Astrocyte (in vitro differentiated cells and primary cell): ENCODE measurements around the gene C1orf122. TPM values are rescaled to one million over a fixed set of nuclear protein-coding genes. Genes with fewer than 3 reads are reported as not detected.

Source experiments
- DNase-seq: peaks from one replicate; pipeline ENCODE4 v3.0.0-alpha.2; 2010; ENCODE audit warnings: low read depth
- FAIRE-seq: peaks from 2 replicates; lab custom pipeline; 2011; peaks lifted over from hg19 to GRCh38; lab: Jason Lieb, UNC
- H2AFZ ChIP-seq: 2 replicates; pipeline ENCODE4 v1.6.0; 2012; ENCODE audit warnings: low read depth, low read length, inconsistent platforms
- H3K27ac ChIP-seq: 2 replicates; pipeline ENCODE4 v1.5.1; 2011; ENCODE audit warnings: low read depth, low read length, inconsistent platforms
- H3K27me3 ChIP-seq: 2 replicates; pipeline ENCODE4 v1.6.0; 2011; ENCODE audit warnings: low read length, inconsistent platforms; ENCODE audit not compliant: insufficient read depth
- H3K36me3 ChIP-seq: 2 replicates; pipeline ENCODE4 v1.5.1; 2011; ENCODE audit warnings: low read length, inconsistent platforms; ENCODE audit not compliant: insufficient read depth
- H3K4me1 ChIP-seq: 2 replicates; pipeline ENCODE4 v1.5.1; 2011; ENCODE audit warnings: low read length, inconsistent platforms; ENCODE audit not compliant: insufficient read depth
- H3K4me2 ChIP-seq: 2 replicates; pipeline ENCODE4 v1.6.0; 2012; ENCODE audit warnings: low read length, inconsistent platforms
- H3K4me3 ChIP-seq: 2 replicates; pipeline ENCODE4 v1.5.1; 2011; ENCODE audit warnings: low read depth, mild to moderate bottlenecking, low read length, inconsistent platforms; ENCODE audit not compliant: insufficient read depth
- H3K79me2 ChIP-seq: 2 replicates; pipeline ENCODE4 v1.6.0; 2012; ENCODE audit warnings: mild to moderate bottlenecking, low read length, inconsistent platforms; ENCODE audit not compliant: insufficient read depth
- H3K9ac ChIP-seq: 2 replicates; pipeline ENCODE4 v1.6.0; 2012; ENCODE audit warnings: mild to moderate bottlenecking, low read length, inconsistent platforms
- H3K9me3 ChIP-seq: 2 replicates; pipeline ENCODE4 v1.5.1; 2012; ENCODE audit warnings: low read depth, mild to moderate bottlenecking, low read length, inconsistent platforms; ENCODE audit not compliant: insufficient read depth
- H4K20me1 ChIP-seq: 2 replicates; pipeline ENCODE4 v1.6.0; 2012; ENCODE audit warnings: low read length, inconsistent platforms; ENCODE audit not compliant: insufficient read depth
- H3K27ac Mint-ChIP-seq: one replicate; pipeline ENCODE4 v1.8.0; 2021; ENCODE audit warnings: mild to moderate bottlenecking, mixed read lengths; ENCODE audit not compliant: unreplicated experiment
- H3K27me3 Mint-ChIP-seq: one replicate; pipeline ENCODE4 v1.8.0; 2021; ENCODE audit warnings: low read depth, mixed read lengths; ENCODE audit not compliant: unreplicated experiment
- H3K36me3 Mint-ChIP-seq: one replicate; pipeline ENCODE4 v1.8.0; 2021; ENCODE audit warnings: low read depth, mixed read lengths; ENCODE audit not compliant: unreplicated experiment
- H3K4me1 Mint-ChIP-seq: one replicate; pipeline ENCODE4 v1.8.0; 2021; ENCODE audit warnings: low read depth, mixed read lengths; ENCODE audit not compliant: unreplicated experiment
- H3K4me3 Mint-ChIP-seq: one replicate; pipeline ENCODE4 v1.8.0; 2021; ENCODE audit warnings: mild to moderate bottlenecking, moderate library complexity, mixed read lengths; ENCODE audit not compliant: unreplicated experiment
- H3K9me3 Mint-ChIP-seq: one replicate; pipeline ENCODE4 v1.8.0; 2021; ENCODE audit warnings: mild to moderate bottlenecking, mixed read lengths; ENCODE audit not compliant: unreplicated experiment
- EZH2 ChIP-seq: IDR thresholded peaks from 2 replicates; pipeline ENCODE4 v1.6.1; 2012; ENCODE audit warnings: mild to moderate bottlenecking, low read length, inconsistent platforms; ENCODE audit not compliant: insufficient read depth
- total RNA-seq: library from RNA; stranded (reverse); gene quantifications from 2 replicates; pipeline ENCODE4 v1.2.1, GENCODE V29; 2021
- TF ChIP-seq, protein P1 (sequence below): IDR thresholded peaks from 2 replicates; pipeline ENCODE4 v1.5.1; 2011; ENCODE audit warnings: low read depth, mild to moderate bottlenecking, inconsistent platforms, low read length, moderate library complexity; ENCODE audit not compliant: insufficient read depth

C1orf122 gene
- total RNA-seq, 1 donor from 2014 or later = 69.6 TPM

DNA sequence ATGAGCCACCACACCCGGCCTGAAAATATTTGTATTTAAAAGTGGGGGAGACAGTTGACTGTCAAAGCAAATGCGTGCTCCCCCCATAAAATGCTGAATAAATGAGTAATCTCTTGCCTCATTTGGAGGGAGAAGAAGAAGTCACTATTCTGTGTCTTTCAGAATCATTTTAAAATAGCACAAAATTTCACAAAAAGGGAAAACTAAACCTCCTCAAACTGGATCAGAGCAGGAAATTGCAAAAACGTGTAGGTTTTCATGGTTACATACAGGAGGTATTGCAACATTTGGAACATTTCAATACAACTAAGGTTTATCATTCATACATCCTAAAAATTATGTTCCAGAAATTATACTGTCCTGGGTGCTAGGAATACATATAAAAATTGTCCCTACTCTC, 38.2 kb downstream of the C1orf122 start:
- no peak for FAIRE-seq
- H3K9me3 Mint-ChIP-seq = no peaks in the 10 kb centered on the region
- H3K27ac Mint-ChIP-seq = no peak overlapping the region

DNA sequence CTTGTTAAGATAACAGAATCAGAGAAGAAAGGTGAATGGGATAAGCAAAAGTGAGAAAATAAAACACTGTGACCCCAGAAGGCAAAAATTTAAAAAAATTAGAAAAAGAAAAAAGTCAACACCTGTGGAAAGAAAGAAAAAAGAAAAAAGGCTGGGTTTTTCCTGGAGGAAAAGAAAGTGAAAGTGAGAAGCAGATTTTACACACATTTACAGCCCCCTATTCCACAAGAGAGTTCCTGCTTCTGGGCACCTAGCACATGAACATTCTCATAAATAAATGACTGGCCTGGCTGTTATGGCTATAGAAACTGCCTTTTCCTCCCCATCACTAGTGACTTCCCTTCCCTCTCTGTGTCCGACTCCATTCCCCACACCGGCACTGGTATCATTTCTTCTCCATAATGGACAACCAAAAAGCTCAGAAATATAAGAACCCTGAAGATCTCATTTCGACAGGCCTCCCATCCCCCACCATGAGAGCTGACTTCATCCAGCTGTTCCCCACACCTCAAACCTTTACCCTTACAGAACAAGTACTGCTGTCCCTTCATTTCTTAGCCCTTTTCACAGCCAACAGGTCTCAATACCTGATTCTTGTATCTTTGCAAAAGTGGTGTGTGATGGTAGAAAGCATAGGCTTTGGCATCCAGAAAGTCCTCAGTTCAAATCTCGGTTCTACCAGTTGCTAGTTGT, 39.2 kb downstream of the C1orf122 start:
- Mint-ChIP-seq H3K4me1 (peaks cover 6% of the 10 kb centered on the region), H3K9me3 (no peaks in the 10 kb centered on the region), H3K4me3 (no peak overlapping the region), H3K36me3 (peaks cover 4% of the 10 kb centered on the region), H3K27ac (no peak overlapping the region), H3K27me3 (no peaks in the 10 kb centered on the region)
- H3K27me3 ChIP-seq = no peaks in the 10 kb centered on the region
- peaks cover 84% of the 10 kb centered on the region for H3K79me2 ChIP-seq
- H4K20me1 ChIP-seq = peaks cover 81% of the 10 kb centered on the region
- H3K9me3 ChIP-seq = no peaks in the 10 kb centered on the region
- no peak overlapping the region for H3K27ac ChIP-seq
- FAIRE-seq (no peak), DNase-seq (no peak)
- no peak overlapping the region for H2AFZ ChIP-seq
- no peak overlapping the region for H3K4me2 ChIP-seq
- peaks cover 5% of the 10 kb centered on the region for H3K36me3 ChIP-seq
- no peaks in the 10 kb centered on the region for H3K4me1 ChIP-seq
- H3K4me3 ChIP-seq = no peak overlapping the region
- H3K9ac ChIP-seq = no peak overlapping the region
- TF ChIP-seq, protein P1, sequence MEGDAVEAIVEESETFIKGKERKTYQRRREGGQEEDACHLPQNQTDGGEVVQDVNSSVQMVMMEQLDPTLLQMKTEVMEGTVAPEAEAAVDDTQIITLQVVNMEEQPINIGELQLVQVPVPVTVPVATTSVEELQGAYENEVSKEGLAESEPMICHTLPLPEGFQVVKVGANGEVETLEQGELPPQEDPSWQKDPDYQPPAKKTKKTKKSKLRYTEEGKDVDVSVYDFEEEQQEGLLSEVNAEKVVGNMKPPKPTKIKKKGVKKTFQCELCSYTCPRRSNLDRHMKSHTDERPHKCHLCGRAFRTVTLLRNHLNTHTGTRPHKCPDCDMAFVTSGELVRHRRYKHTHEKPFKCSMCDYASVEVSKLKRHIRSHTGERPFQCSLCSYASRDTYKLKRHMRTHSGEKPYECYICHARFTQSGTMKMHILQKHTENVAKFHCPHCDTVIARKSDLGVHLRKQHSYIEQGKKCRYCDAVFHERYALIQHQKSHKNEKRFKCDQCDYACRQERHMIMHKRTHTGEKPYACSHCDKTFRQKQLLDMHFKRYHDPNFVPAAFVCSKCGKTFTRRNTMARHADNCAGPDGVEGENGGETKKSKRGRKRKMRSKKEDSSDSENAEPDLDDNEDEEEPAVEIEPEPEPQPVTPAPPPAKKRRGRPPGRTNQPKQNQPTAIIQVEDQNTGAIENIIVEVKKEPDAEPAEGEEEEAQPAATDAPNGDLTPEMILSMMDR = no peak
- TF ChIP-seq EZH2 = no peak

More for the DNA sequence above, 38.2 kb downstream of the C1orf122 start:
- H3K79me2 ChIP-seq = peaks cover 82% of the 10 kb centered on the region
- Mint-ChIP-seq H3K27me3 (no peaks in the 10 kb centered on the region), H3K36me3 (peaks cover 6% of the 10 kb centered on the region), H3K4me1 (peaks cover 6% of the 10 kb centered on the region), H3K4me3 (no peak overlapping the region)
- H3K9me3 ChIP-seq = no peaks in the 10 kb centered on the region
- H3K27ac ChIP-seq = no peak overlapping the region
- DNase-seq = no peak
- peaks cover 81% of the 10 kb centered on the region for H4K20me1 ChIP-seq
- H3K36me3 ChIP-seq = peaks cover 5% of the 10 kb centered on the region
- no peaks in the 10 kb centered on the region for H3K4me1 ChIP-seq
- no peaks in the 10 kb centered on the region for H3K27me3 ChIP-seq
- no peak overlapping the region for H2AFZ ChIP-seq
- no peak overlapping the region for H3K9ac ChIP-seq
- no peak overlapping the region for H3K4me2 ChIP-seq
- no peak overlapping the region for H3K4me3 ChIP-seq
- TF ChIP-seq, protein P1 = no peak
- TF ChIP-seq EZH2 = no peak

DNA sequence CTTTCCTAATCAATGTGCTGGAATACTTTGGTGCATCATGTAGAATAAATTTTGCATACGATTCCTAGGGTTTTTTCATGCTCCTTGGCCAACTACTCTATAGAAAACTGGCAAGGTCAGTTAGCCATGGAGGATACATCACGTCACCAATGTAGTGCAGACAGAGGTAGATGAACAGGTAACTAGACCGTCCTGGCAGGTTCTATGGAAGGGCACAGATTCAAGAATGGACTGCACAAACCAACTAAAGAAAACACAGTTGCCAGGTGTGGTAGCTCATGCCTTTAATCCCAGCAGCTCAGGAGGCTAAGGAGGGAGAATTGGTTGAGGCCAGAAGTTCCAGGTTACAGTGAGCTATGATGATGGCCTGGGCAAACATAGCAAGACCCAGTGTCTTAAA, 41.9 kb downstream of the C1orf122 start:
- no peak overlapping the region for H3K27ac ChIP-seq
- no peak overlapping the region for H3K4me2 ChIP-seq
- no peak overlapping the region for H3K9ac ChIP-seq
- Mint-ChIP-seq H3K4me3 (no peak overlapping the region), H3K27ac (no peak overlapping the region), H3K27me3 (no peaks in the 10 kb centered on the region), H3K4me1 (peaks cover 6% of the 10 kb centered on the region), H3K9me3 (peaks cover 2% of the 10 kb centered on the region), H3K36me3 (peaks cover 16% of the 10 kb centered on the region)
- peaks cover 7% of the 10 kb centered on the region for H3K36me3 ChIP-seq
- peaks cover 91% of the 10 kb centered on the region for H3K79me2 ChIP-seq
- FAIRE-seq (no peak), DNase-seq (no peak)
- H3K27me3 ChIP-seq = no peaks in the 10 kb centered on the region
- TF ChIP-seq EZH2 = no peak
- TF ChIP-seq, protein P1 = no peak
- no peak overlapping the region for H2AFZ ChIP-seq
- H3K9me3 ChIP-seq = no peaks in the 10 kb centered on the region
- no peak overlapping the region for H3K4me3 ChIP-seq
- peaks cover 81% of the 10 kb centered on the region for H4K20me1 ChIP-seq
- H3K4me1 ChIP-seq = no peaks in the 10 kb centered on the region
